Common myeloid progenitor, CD34-positive (primary cell): ENCODE measurements around the gene AREG.

Experiments
- CTCF ChIA-PET: fragments of 350-600 bp; sonication (Branson Sonifier 250); formaldehyde crosslinking; loops from one replicate; lab custom pipeline; 2021; ENCODE audit warnings: antibody characterized with exemption; lab: Charles Lee
- POLR2A ChIA-PET: fragments of 350-600 bp; sonication (Branson Sonifier 250); formaldehyde crosslinking; loops from one replicate; lab custom pipeline; 2021; ENCODE audit warnings: antibody characterized with exemption; lab: Charles Lee
- DNase-seq, 3 donors: peaks; one replicate each; pipeline versions ENCODE4 v3.0.0 to v3.0.0-alpha.2; 2013
- H3K27ac ChIP-seq, 2 experiments: 1 replicate in 1 of 2; 2 replicates in 1 of 2; pipeline ENCODE4 v1.7.0; 2013; ENCODE audit warnings: inconsistent platforms in 2 of 2, low read length in 2 of 2, mild to moderate bottlenecking in 2 of 2, low read depth in 1 of 2, moderate library complexity in 1 of 2; ENCODE audit not compliant: severe bottlenecking in 2 of 2, insufficient read depth in 1 of 2, poor library complexity in 1 of 2
- H3K27me3 ChIP-seq, 5 experiments: replicated peaks in 2 of 5; 1 replicate in 3 of 5; 2 replicates in 2 of 5; pipeline versions ENCODE4 v1.6.1 to v1.7.0; 2013; ENCODE audit warnings: low read length in 4 of 5, mild to moderate bottlenecking in 2 of 5, moderate library complexity in 2 of 5, inconsistent platforms in 1 of 5; ENCODE audit not compliant: insufficient read depth in 5 of 5, control insufficient read depth in 4 of 5
- H3K36me3 ChIP-seq, 4 experiments: 1 replicate in 2 of 4; 2 replicates in 2 of 4; pipeline versions ENCODE4 v1.6.1 to v1.7.0; 2013; ENCODE audit warnings: low read length in 3 of 4, control low read depth in 1 of 4, mild to moderate bottlenecking in 1 of 4; ENCODE audit not compliant: control insufficient read depth in 4 of 4, insufficient read depth in 4 of 4
- H3K4me1 ChIP-seq, 4 experiments: 1 replicate in 3 of 4; 2 replicates in 1 of 4; pipeline versions ENCODE4 v1.6.1 to v1.7.1; 2013; ENCODE audit warnings: low read length in 3 of 4, mild to moderate bottlenecking in 3 of 4, control low read depth in 1 of 4, inconsistent platforms in 1 of 4, moderate library complexity in 1 of 4; ENCODE audit not compliant: control insufficient read depth in 4 of 4, insufficient read depth in 4 of 4; ENCODE audit errors: control extremely low read depth in 1 of 4
- H3K4me3 ChIP-seq, 7 experiments: 1 replicate in 4 of 7; 2 replicates in 3 of 7; pipeline versions ENCODE4 v1.5.1 to v1.7.0; 2013; ENCODE audit warnings: mild to moderate bottlenecking in 7 of 7, low read length in 6 of 7, moderate library complexity in 6 of 7, inconsistent platforms in 2 of 7, low read depth in 2 of 7, control low read depth in 1 of 7; ENCODE audit not compliant: insufficient read depth in 4 of 7, control insufficient read depth in 1 of 7; ENCODE audit errors: extremely low read depth in 1 of 7
- H3K9me3 ChIP-seq, 5 experiments: 1 replicate in 4 of 5; 2 replicates in 1 of 5; pipeline versions ENCODE4 v1.6.1 to v1.7.1; 2013; ENCODE audit warnings: low read length in 4 of 5, mild to moderate bottlenecking in 2 of 5, inconsistent platforms in 1 of 5, low read depth in 1 of 5, moderate library complexity in 1 of 5; ENCODE audit not compliant: control insufficient read depth in 4 of 5, insufficient read depth in 2 of 5; ENCODE audit errors: control extremely low read depth in 1 of 5
- WGBS: methylation state at CpG from one replicate; pipeline ENCODE4 v1.1.5; 2013; ENCODE audit not compliant: insufficient coverage; 5-methylcytosine and 5-hydroxymethylcytosine counted together

Gene AREG

DNA sequence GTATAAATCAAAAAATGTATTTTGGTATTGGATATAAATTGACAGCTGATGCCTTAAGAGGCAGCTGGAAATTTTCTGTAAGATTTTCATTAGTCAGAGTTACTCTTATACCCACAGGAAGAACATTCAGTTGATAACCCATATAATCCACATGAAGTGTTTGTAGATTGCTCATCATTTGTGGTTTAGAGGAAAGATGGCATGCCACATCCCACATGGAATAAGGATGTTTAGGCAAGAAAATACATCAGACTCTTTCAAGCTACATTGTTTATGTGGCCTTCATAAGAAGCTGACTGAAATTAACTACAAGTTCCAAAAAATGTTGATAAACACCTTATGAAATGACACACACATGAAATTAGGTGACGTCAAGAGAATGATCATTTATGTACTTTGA lies 56.6 kb downstream of the AREG start:
- Histone ChIP-seq H3K9me3 (peaks cover 0 to 11% (median 0%) of the 10 kb centered on the region in 5 experiments), H3K27me3 (no peaks in the 10 kb centered on the region), H3K4me1 (no peaks in the 10 kb centered on the region), H3K27ac (no peak overlapping the region), H3K4me3 (no peak overlapping the region), H3K36me3 (no peaks in the 10 kb centered on the region)
- DNase-seq, result no peak
- ChIA-PET POLR2A (no interaction called here), CTCF (interaction anchor here (0.6 to 0.9 kb wide), 2 partner anchors 16 to 1168 kb away, joined by 3 to 4 read pairs; no protein-coding TSS in a partner anchor)
- no CpG with 5 or more reads among the region's 1 CpG for WGBS

DNA sequence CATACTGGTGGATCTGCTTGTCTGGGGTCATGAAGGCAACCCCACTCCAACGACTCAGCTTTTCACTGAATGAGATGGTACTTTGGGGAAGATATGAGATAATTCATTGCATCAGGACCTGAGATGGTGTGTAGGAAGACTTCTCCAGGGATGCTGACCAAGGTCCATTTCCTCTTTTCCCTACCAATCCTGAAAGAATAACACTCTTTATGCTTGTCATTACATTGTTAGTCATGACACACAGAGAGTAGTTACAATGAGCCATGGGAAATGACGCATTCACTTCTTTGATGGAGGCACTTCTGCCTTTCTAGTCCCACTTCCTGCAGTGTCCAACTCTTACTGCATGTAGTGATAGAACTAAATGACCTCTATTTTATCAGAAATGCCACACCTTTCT lies 58.6 kb downstream of the AREG start:
- CTCF ChIA-PET, result interaction anchor here (1.4 kb wide), 1 partner anchor 68 kb away, joined by 3 read pairs; no protein-coding TSS in a partner anchor
- no peaks in the 10 kb centered on the region for H3K4me1 ChIP-seq
- H3K27me3 ChIP-seq, result no peaks in the 10 kb centered on the region
- H3K4me3 ChIP-seq, result no peak overlapping the region
- no peak overlapping the region for H3K27ac ChIP-seq
- H3K9me3 ChIP-seq, result peaks cover 0 to 11% (median 0%) of the 10 kb centered on the region in 5 experiments
- H3K36me3 ChIP-seq, result no peaks in the 10 kb centered on the region
- 100% methylated on average over 1 of the region's 2 CpGs for WGBS
- DNase-seq, result no peak
- POLR2A ChIA-PET, result no interaction called here

DNA sequence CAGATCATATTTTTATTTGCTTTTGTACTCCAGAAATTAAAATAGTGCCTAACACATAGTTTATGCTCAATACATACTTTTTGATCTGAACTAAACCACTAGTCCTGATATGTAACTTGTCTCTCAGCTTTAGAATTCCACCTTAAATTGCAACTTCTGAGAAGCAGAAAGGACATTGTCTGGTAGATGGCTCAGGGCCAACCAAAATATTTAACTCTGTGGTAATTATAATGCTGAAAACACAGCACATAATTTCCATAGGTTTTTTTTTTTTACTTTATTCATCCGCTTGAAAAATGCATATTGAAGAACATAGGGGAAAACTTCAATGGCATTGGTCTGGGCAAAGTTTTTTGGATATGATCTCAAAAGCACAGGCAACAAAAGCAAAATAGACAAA lies 59.3 kb downstream of the AREG start:
- Histone ChIP-seq H3K27me3 (no peaks in the 10 kb centered on the region), H3K27ac (no peak overlapping the region), H3K4me1 (no peaks in the 10 kb centered on the region), H3K4me3 (no peak overlapping the region), H3K36me3 (no peaks in the 10 kb centered on the region), H3K9me3 (peaks cover 0 to 10% (median 0%) of the 10 kb centered on the region in 5 experiments)
- DNase-seq, result no peak
- ChIA-PET POLR2A (no interaction called here), CTCF (interaction anchor here (1.4 kb wide), 1 partner anchor 69 kb away, joined by 3 read pairs; no protein-coding TSS in a partner anchor)
- no CpG with 5 or more reads among the region's 1 CpG for WGBS
